HepG2 (cell line): ENCODE measurements around the gene SEMA7A.

ENCODE experiments used
- CBFB ChIP-seq: sonication (generic); formaldehyde crosslinking; IDR thresholded peaks from 2 replicates; pipeline ENCODE4 v1.4.0; 2020; ENCODE audit warnings: missing genetic modification reagents
- CBX2 ChIP-seq, 2 experiments: fragments of 200-600 bp in 1 of 2; sonication (generic); formaldehyde crosslinking in 1 of 2; IDR thresholded peaks; 2 replicates each; pipeline versions ENCODE4 v1.7.0 to v1.8.1; 2018 to 2022; ENCODE audit warnings: low read depth in 2 of 2, low read length in 1 of 2, mild to moderate bottlenecking in 1 of 2, missing genetic modification reagents in 1 of 2
- CTCF ChIP-seq: sonication (generic); formaldehyde crosslinking; IDR thresholded peaks from 2 replicates; pipeline ENCODE4 v1.5.0; 2020; ENCODE audit warnings: mild to moderate bottlenecking, missing genetic modification reagents, moderate library complexity
- ETV6 ChIP-seq: sonication (generic); formaldehyde crosslinking; conservative IDR thresholded peaks from 2 replicates; pipeline ENCODE4 v1.4.0; 2020; ENCODE audit warnings: missing genetic modification reagents
- EZH2 ChIP-seq: conservative IDR thresholded peaks from 2 replicates; pipeline ENCODE4 v1.6.1; 2012; ENCODE audit warnings: mild to moderate bottlenecking, low read depth, low read length, moderate library complexity
- FOXA1 ChIP-seq, 2 experiments: fragments of 450-650 bp in 1 of 2; sonication (generic) in 1 of 2; formaldehyde crosslinking in 1 of 2; IDR thresholded peaks; 2 replicates each; pipeline versions ENCODE4 v1.4.0 to v1.6.1; 2016 to 2020; ENCODE audit warnings: missing genetic modification reagents in 1 of 2
- GABPA ChIP-seq, 2 experiments: IDR thresholded peaks; 2 replicates each; pipeline ENCODE4 v1.6.1; 2011 to 2016; ENCODE audit warnings: low read depth in 2 of 2, low read length in 1 of 2, missing biosample characterization in 1 of 2, missing genetic modification characterization in 1 of 2
- GTF2F1 ChIP-seq: fragments of 150-350 bp; IDR thresholded peaks from 2 replicates; pipeline ENCODE4 v1.6.1; 2014; ENCODE audit warnings: low read length
- MAFK ChIP-seq, 2 experiments: IDR thresholded peaks in 1 of 2; conservative IDR thresholded peaks in 1 of 2; 2 replicates each; pipeline ENCODE4 v1.6.1; 2011; ENCODE audit warnings: improper control_type of control experiment in 2 of 2, low read length in 2 of 2
- NBN ChIP-seq: fragments of 450-650 bp; conservative IDR thresholded peaks from 2 replicates; pipeline ENCODE4 v1.6.1; 2017
- NFIB ChIP-seq: sonication (generic); formaldehyde crosslinking; IDR thresholded peaks from 2 replicates; pipeline ENCODE4 v1.9.0; 2021; ENCODE audit warnings: missing genetic modification reagents, mild to moderate bottlenecking, borderline replicate concordance
- POLR2A ChIP-seq, 2 experiments: IDR thresholded peaks; 2 replicates each; pipeline ENCODE4 v1.6.1; 2011; ENCODE audit warnings: low read depth in 2 of 2, low read length in 2 of 2, mild to moderate bottlenecking in 1 of 2, moderate library complexity in 1 of 2; ENCODE audit not compliant: insufficient read depth in 1 of 2
- ZFP36L1 ChIP-seq: sonication (generic); formaldehyde crosslinking; IDR thresholded peaks from 2 replicates; pipeline ENCODE4 v1.8.0; 2022; ENCODE audit warnings: mild to moderate bottlenecking, missing genetic modification reagents, moderate library complexity
- TF ChIP-seq, protein P1 (sequence below): IDR thresholded peaks from 2 replicates; pipeline ENCODE4 v1.6.1; 2016; ENCODE audit warnings: low read depth, borderline replicate concordance

GRCh38 chr15:74426404-74427281 is 7.1 kb downstream of the SEMA7A start:
- TF ChIP-seq NBN (no peak), POLR2A (IDR thresholded peaks at IDR 0.05; ENCODE audit: insufficient read depth in 1 of 2, low read depth in 2 of 2, low read length in 2 of 2) (no peak), ZFP36L1 (no peak), FOXA1 (IDR thresholded peaks at IDR 0.05) (no peak), FOXA1 (CRISPR knock-in tag; IDR thresholded peaks at IDR 0.05) (no peak), CBFB (no peak), ETV6 (CRISPR knock-in tag) (no peak), CBX2 (IDR thresholded peaks at IDR 0.05; ENCODE audit: low read depth, low read length) (no peak), CBX2 (CRISPR knock-in tag; IDR thresholded peaks at IDR 0.05; ENCODE audit: low read depth) (no peak), CTCF (no peak), MAFK (conservative IDR thresholded peaks at IDR 0.05 in 1 of 2, IDR thresholded peaks at IDR 0.05 in 1 of 2; ENCODE audit: low read length in 2 of 2) (no peak), NFIB (CRISPR knock-in tag) (no peak), GABPA (IDR thresholded peaks at IDR 0.05; ENCODE audit: low read depth, low read length) (no peak), GABPA (CRISPR knock-in tag; IDR thresholded peaks at IDR 0.05; ENCODE audit: low read depth) (no peak), GTF2F1 (no peak), EZH2 (no peak)
- TF ChIP-seq, protein P1, sequence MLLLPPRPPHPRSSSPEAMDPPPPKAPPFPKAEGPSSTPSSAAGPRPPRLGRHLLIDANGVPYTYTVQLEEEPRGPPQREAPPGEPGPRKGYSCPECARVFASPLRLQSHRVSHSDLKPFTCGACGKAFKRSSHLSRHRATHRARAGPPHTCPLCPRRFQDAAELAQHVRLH (CRISPR knock-in tag), result no peak
